HFFc6 (cell line): ENCODE measurements around the gene NR5A2. TPM values are rescaled to one million over a fixed set of nuclear protein-coding genes. Genes with fewer than 3 reads are reported as not detected.

Source experiments
- DNase-seq: peaks from one replicate; pipeline ENCODE4 v3.0.0-alpha.2; 2018
- H3K27ac Mint-ChIP-seq: 2 replicates; pipeline ENCODE4 v1.8.0; 2020; ENCODE audit warnings: mild to moderate bottlenecking, mixed read lengths
- H3K27me3 Mint-ChIP-seq: 2 replicates; pipeline ENCODE4 v1.8.0; 2021; ENCODE audit warnings: mild to moderate bottlenecking, moderate library complexity, mixed read lengths; ENCODE audit not compliant: insufficient read depth
- H3K36me3 Mint-ChIP-seq: 2 replicates; pipeline ENCODE4 v1.8.0; 2021; ENCODE audit warnings: low read depth, mixed read lengths
- H3K4me1 Mint-ChIP-seq: 2 replicates; pipeline ENCODE4 v1.8.0; 2020; ENCODE audit warnings: low read depth, mixed read lengths
- H3K4me3 Mint-ChIP-seq: 2 replicates; pipeline ENCODE4 v1.8.0; 2020; ENCODE audit warnings: mild to moderate bottlenecking, moderate library complexity, mixed read lengths
- H3K9me3 Mint-ChIP-seq: 2 replicates; pipeline ENCODE4 v1.8.0; 2020; ENCODE audit warnings: mild to moderate bottlenecking, mixed read lengths
- total RNA-seq, 6 experiments: library from RNA; stranded (reverse); fragmentation: NEBNext Ultra II Directional; extraction: Animal tissue kit (Norgen Biotek cat#: 25700); gene quantifications; 2 replicates in 1 of 6; 3 replicates in 5 of 6; pipeline ENCODE4 v1.2.3, GENCODE V29; 2021
- TF ChIP-seq, protein P1 (sequence below): fragments of 200-600 bp; sonication (generic); IDR thresholded peaks from 2 replicates; pipeline ENCODE4 v1.5.0; 2021; ENCODE audit warnings: antibody characterized with exemption, mild to moderate bottlenecking

Gene NR5A2
- total RNA-seq, 6 experiments from 2014 or later = 0.09 to 1.9 (median 0.97) TPM

DNA sequence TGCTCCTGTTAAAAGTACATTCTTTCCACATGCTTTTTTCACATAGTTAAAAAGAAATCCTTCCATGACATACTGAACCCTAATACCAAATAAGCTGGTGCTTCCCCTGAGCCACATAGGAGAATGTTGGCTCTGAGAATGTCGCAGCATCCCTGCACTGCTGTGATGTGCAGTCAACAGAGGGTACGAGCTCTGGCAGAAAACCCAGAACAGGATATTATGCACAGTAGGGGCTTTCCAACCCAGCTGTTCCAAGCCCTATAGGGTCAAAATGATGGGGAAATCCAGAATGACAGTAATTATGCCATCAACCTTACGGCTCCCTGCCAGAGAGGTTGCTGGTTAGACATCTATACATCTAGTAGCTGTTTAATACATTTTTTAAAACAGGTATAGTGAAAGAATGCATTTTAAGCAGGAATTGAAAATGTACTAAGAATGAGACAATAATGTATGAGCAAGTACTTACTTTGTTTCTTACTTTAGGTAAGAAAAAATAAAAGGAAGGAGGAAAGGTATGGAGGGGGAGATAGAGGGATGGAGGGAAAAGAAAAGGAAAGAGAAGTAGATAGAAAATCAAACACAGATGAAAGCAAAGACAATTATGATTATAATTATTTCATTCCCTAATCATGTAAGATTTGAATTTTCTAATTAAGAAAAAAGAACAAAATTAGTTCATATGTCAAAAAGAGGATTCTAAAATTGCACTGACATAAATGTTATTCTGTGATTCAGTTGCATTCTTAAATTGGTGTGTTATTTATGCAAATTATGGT is 126.0 kb downstream of the NR5A2 start:
- peaks cover 35% of the 10 kb centered on the region for H3K4me1 Mint-ChIP-seq
- H3K9me3 Mint-ChIP-seq = no peaks in the 10 kb centered on the region
- no peak for DNase-seq
- H3K36me3 Mint-ChIP-seq = no peaks in the 10 kb centered on the region
- H3K4me3 Mint-ChIP-seq = no peak overlapping the region
- TF ChIP-seq, protein P1, sequence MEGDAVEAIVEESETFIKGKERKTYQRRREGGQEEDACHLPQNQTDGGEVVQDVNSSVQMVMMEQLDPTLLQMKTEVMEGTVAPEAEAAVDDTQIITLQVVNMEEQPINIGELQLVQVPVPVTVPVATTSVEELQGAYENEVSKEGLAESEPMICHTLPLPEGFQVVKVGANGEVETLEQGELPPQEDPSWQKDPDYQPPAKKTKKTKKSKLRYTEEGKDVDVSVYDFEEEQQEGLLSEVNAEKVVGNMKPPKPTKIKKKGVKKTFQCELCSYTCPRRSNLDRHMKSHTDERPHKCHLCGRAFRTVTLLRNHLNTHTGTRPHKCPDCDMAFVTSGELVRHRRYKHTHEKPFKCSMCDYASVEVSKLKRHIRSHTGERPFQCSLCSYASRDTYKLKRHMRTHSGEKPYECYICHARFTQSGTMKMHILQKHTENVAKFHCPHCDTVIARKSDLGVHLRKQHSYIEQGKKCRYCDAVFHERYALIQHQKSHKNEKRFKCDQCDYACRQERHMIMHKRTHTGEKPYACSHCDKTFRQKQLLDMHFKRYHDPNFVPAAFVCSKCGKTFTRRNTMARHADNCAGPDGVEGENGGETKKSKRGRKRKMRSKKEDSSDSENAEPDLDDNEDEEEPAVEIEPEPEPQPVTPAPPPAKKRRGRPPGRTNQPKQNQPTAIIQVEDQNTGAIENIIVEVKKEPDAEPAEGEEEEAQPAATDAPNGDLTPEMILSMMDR = no peak
- no peaks in the 10 kb centered on the region; the same call in 1 of the 2 replicates for H3K27me3 Mint-ChIP-seq
- H3K27ac Mint-ChIP-seq = no peak overlapping the region

DNA sequence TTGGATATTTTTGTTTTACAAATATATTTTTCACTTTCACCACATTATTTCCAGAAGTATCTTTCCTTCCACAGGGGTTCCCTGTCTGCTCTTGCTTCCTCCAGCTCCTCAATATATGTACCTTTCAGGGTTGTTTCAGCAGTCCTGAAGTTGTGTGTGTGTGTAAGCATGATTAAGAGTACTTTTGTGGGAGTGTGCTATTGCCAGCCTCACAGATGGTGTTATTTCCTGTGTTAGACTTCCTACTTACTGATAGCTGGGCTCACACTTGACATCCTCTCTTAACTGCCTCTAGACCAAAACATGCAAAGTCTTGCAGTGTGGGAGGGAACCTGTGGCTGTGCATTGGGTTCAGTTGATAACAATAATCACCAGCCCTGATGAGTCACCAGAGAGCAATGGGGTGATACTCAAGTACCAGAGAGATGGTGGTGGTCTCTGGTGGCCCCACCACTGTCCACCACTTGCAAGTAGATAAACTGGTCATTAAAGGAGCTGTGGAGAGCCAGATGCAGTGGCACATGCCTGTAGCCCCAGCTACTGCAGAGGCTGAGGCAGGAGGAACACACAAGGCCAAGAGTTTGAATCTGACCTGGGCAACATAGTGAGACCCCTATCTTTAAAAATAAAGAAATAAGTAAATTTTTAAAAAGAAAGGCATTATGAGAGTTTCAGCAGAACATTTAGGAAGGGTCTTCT is 126.7 kb downstream of the NR5A2 start:
- no peaks in the 10 kb centered on the region; the same call in 1 of the 2 replicates for H3K27me3 Mint-ChIP-seq
- no peak overlapping the region for H3K27ac Mint-ChIP-seq
- H3K36me3 Mint-ChIP-seq = no peaks in the 10 kb centered on the region
- DNase-seq = no peak
- H3K4me3 Mint-ChIP-seq = no peak overlapping the region
- peaks cover 35% of the 10 kb centered on the region for H3K4me1 Mint-ChIP-seq
- H3K9me3 Mint-ChIP-seq = no peaks in the 10 kb centered on the region
- TF ChIP-seq, protein P1 = no peak

GRCh38 chr1:200157715-200158114 is 130.2 kb downstream of the NR5A2 start:
- DNase-seq = no peak
- TF ChIP-seq, protein P1 = no peak
- no peak overlapping the region for H3K27ac Mint-ChIP-seq

GRCh38 chr1:200161801-200162200 is 134.3 kb downstream of the NR5A2 start:
- no peaks in the 10 kb centered on the region for H3K4me1 Mint-ChIP-seq
- H3K27me3 Mint-ChIP-seq = no peaks in the 10 kb centered on the region; the same call in 1 of the 2 replicates
- H3K27ac Mint-ChIP-seq = no peak overlapping the region

More at GRCh38 chr1:200157715-200158114, 130.2 kb downstream of the NR5A2 start:
- Mint-ChIP-seq H3K36me3 (no peaks in the 10 kb centered on the region), H3K4me3 (no peak overlapping the region), H3K9me3 (no peaks in the 10 kb centered on the region), H3K27me3 (no peaks in the 10 kb centered on the region; the same call in 1 of the 2 replicates), H3K4me1 (peaks cover 12% of the 10 kb centered on the region)

DNA sequence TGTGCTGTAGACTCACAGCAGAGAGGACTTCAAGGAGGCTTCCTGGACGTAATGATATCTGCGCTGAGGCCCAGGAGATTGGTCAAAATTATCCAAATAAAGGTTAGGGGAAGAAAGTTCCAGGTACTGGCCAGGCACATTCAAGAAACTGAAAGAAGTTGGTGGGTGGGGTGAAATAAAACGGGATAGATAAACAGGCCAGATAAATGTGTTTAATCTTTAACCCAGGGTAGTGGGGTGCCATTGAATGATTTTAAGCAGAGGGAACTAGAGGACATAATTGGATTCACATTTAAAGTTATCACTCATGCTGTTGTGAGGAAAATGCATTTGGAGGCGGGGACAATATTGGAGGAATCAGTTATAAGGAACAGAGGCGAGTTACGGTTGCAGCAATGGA is 134.7 kb downstream of the NR5A2 start:
- DNase-seq = no peak
- Mint-ChIP-seq H3K4me3 (no peak overlapping the region), H3K27me3 (no peaks in the 10 kb centered on the region; the same call in 1 of the 2 replicates), H3K4me1 (no peaks in the 10 kb centered on the region), H3K9me3 (no peaks in the 10 kb centered on the region), H3K36me3 (no peaks in the 10 kb centered on the region; the same call in 1 of the 2 replicates), H3K27ac (no peak overlapping the region)
- TF ChIP-seq, protein P1 = no peak

More at GRCh38 chr1:200161801-200162200, 134.3 kb downstream of the NR5A2 start:
- H3K36me3 Mint-ChIP-seq = no peaks in the 10 kb centered on the region; the same call in 1 of the 2 replicates
- no peak overlapping the region for H3K4me3 Mint-ChIP-seq
- DNase-seq = no peak
- H3K9me3 Mint-ChIP-seq = no peaks in the 10 kb centered on the region
- TF ChIP-seq, protein P1 = no peak
